GM08714 (cell line): Measurements from ENCODE around the gene BRIP1.
"Not testable (repeated sequence)": the region's sequence is repeated elsewhere in the genome, so short reads cannot be mapped to it uniquely, and the experiment has no call there.

Experiments used
- H3K4me3 ChIP-seq: fragments of 200-500 bp; sonication (Bioruptor generic); 2 replicates; pipeline ENCODE4 v1.5.1; 2014; ENCODE audit warnings: mild to moderate bottlenecking, low read length, inconsistent platforms
- ZNF274 ChIP-seq: IDR thresholded peaks from 2 replicates; pipeline ENCODE4 v1.6.1; 2012; ENCODE audit warnings: mild to moderate bottlenecking, low read depth, low read length

Gene BRIP1

DNA sequence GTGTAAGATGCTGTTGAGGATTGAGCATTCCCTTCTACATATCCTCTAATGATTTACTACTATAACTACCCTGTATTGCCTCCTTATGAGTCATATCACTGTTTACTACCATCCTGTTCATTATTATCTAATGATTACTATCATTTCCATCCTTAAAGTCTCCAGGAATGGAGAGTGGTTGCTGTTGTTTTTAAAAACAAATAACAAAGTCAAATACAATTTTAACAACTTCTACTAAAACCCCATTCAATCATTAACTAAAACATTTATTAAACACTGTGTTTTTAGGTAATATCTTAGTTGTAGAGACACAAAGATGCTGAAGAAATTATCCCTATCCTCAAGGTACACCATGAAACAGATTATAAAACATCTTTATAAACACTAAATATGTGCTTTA, 126.9 kb downstream of the BRIP1 start:
- no peak for TF ChIP-seq ZNF274
- no peak overlapping the region for H3K4me3 ChIP-seq

DNA sequence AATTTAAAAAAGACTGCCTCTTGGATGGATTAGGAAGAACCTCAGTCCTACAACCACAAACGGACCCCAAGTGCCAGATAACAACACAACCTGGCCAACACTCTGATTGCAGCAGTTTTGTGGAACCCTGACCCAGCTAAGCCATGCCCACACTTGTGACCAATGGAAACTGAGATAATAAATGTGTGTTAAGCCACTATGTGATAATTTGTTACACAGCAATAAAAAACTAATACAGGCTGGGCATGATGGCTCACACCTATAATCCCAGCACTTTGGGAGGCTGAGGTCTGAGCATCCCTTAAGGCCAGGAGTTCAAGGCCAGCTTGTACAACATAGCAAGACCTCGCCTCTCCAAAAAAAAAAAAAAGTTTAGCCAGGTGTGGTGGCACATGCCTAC, 127.5 kb downstream of the BRIP1 start:
- no peak overlapping the region for H3K4me3 ChIP-seq
- TF ChIP-seq ZNF274, result no peak

DNA sequence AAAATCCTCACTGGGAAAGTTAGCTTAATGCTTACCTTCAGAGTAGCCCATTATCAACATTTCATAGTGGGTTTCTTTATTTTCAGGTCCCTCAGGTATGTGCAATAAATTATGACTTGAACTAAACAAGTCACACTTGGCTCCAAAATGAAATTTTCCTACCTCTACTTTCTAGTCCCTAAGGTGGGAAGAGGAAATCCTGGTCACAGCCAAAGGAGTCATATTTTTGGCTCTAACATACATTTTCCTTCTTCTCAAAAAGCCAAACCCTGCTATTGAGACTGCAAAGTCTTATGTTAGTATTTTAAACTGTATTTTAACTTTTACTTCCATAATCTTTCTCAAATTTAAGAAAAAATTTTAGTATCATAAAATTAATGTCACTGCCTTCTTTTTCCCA, 128.9 kb downstream of the BRIP1 start:
- no peak for TF ChIP-seq ZNF274
- no peak overlapping the region for H3K4me3 ChIP-seq

DNA sequence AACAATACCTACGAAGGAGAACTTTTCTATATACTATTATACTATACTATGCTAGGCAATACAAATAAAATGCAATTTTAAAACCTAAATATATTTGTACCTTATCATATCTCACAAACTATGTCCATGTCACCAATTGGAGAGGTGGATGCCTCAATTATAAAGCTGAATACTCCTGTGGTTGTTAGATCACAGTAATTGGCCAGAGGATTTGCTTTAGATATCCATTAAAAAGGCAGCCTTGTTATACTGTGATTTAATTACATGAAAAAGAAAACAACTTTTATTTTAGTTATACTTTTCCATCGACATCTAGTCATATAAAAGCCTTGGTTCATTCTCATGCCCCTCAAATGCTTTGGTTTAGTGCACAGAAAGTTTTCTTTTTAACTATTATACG, 129.3 kb downstream of the BRIP1 start:
- no peak overlapping the region for H3K4me3 ChIP-seq
- no peak for TF ChIP-seq ZNF274

DNA sequence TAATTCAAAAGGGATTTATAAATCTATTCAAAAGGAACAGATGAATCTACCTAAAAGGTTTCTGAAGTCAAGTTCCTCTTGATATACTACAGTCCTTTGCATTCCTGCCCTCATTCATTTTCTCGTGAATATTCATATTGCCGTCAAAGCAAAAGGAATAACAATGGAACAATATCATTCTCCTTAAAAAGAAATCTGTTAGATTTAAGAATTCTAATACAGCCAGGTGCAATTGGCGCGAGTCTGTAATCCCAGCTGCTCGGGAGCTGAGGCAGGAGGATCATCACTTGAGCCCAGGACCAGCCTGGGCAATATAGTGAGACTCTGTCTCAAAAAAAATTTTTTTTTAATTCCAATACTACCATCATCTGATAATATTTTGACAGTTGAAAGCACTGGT, 130.3 kb downstream of the BRIP1 start:
- no peak overlapping the region for H3K4me3 ChIP-seq
- no peak for TF ChIP-seq ZNF274

DNA sequence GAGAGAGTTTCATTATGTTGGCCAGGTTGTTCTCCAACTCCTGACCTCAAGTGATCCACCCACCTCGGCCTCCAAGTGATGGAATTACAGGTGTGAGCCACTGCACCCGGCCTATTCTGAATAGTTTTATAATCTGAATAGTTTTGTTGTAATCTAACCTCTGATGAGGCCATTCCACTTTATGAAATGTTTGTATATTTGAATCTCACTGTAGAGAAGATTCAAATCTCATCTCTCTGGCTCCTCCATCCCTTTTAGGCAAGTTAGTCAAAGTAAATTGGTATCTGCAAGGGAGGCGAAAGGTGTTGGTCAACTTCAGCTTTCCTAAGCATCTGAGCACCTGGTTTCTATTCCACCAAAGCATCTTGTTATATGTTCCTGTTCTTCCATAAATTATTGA, 131.2 kb downstream of the BRIP1 start:
- TF ChIP-seq ZNF274, result no peak
- no peak overlapping the region for H3K4me3 ChIP-seq

- TF ChIP-seq ZNF274, result no peak
Measured at GRCh38 chr17:61731330-61731729, 132.0 kb downstream of the BRIP1 start.

GRCh38 chr17:61729690-61730268, 133.5 kb downstream of the BRIP1 start:
- TF ChIP-seq ZNF274, result no peak
- H3K4me3 ChIP-seq, result no peak overlapping the region

More at GRCh38 chr17:61731330-61731729, 132.0 kb downstream of the BRIP1 start:
- no peak overlapping the region for H3K4me3 ChIP-seq

DNA sequence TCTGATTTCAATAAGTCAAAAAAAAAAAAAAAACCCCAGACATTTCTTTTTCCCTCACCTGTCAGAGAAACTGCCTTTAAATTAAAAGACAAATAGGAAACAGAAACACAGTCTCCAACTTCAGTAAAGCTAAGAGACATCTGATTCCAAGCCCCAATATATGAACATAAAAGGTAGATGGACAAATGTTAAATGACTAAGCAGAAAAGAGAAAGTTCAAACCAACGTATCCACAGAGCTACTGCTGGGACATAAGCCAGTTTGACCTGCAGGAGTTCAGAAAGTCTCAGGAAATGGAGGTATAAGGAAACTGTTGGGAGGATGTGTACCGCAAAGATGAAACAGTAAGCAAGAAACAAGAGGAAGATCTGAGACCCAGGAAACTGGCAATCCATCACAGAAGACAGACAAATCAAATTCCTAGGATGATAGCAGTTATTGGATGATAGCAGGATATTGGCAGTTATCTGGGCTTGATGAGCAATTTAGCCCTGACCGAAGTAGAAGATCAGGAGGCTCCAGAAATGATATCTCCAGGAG, 135.0 kb downstream of the BRIP1 start:
- no peak overlapping the region for H3K4me3 ChIP-seq
- TF ChIP-seq ZNF274, result no peak

DNA sequence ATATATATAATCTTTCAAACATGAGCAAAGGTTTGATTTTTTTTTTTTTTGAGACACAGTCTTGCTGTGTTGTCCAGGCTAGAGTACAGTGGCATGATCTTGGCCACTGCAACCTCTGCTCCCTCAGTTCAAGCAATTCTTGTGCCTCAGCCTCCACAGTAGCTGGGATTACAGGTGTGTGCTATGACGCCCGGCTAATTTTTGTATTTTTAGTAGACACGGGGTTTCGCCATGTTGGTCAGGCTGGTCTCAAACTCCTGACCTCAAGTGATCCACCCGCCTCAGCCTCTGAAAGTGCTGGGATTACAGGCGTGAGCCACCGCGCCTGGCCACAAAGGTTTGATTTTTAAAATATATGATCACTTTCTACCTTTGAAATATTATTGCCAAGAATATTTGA, 135.5 kb downstream of the BRIP1 start:
- H3K4me3 ChIP-seq, result not testable (repeated sequence)

DNA sequence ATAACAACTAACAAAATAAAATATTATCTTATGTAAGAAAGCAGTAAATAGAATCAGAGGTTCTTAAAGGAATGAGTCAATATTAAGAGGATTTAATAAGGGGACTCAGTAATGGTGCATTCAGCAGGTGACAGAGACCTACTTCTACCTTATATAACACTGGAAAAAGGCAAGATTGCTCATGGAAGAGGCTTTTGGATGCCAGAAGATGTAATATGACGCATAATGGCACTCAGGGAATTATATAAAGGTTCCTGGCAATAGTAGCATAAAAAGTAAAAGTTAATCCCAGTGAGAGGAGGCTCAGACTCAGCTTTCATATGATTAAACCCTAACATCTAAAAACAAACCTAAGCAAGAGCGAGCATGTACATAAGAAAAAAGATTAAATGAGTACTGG, 136.4 kb downstream of the BRIP1 start:
- no peak for TF ChIP-seq ZNF274
- no peak overlapping the region for H3K4me3 ChIP-seq

DNA sequence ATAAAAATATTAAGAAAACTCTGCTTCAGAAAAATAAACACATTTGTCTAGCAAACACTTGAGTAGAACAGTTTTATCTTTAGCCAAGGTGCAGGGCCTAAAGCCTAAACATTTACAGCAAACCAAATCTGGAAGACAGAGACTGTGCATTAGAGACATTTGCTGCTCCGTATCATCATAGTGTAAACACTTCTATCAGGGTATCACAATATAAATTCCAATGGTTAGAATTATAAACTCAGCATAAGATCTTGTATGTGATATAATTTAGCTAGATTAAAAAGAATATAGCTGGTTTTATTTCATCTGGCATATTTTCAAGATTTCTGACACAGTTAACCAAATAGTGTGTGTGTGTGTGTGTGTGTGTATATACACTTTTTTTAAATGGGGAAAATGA, 138.6 kb downstream of the BRIP1 start:
- no peak for TF ChIP-seq ZNF274
- H3K4me3 ChIP-seq, result no peak overlapping the region

DNA sequence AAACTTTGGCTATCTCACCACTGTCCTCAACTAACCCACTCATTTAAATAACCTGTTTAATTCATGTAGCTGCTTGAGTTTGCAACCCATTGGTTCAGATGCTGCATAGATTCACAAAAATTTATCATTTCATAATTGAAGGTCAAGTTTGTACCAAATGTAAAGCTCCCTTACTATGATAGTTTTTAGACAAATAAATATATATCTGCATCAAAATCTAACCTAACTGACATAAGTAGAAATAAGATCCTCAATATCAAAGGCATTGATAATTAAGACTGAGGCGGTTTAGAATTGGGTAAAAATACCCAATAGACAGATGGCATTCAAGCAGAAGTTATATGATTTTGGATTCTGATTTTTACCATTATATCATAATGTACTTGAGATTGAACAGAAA, 139.4 kb downstream of the BRIP1 start:
- no peak overlapping the region for H3K4me3 ChIP-seq
- no peak for TF ChIP-seq ZNF274

DNA sequence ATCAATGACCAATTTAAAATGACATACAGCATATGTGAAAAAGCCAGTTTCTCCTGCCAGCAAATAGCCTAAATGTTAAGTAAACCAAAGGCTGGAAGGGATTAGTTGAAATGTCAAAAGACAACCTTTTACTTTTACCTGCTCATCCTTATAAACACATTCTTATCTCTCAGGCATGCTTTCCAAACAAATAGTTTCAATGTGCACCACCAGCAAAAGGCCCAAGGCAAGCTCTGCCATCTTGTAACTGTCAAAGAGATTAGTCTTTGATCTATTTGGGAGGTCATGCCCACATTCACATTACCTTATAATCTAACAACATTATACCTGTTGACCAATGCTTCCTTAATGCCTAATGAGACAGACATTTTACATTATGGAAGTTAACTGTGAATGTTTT, 140.1 kb downstream of the BRIP1 start:
- H3K4me3 ChIP-seq, result no peak overlapping the region
- TF ChIP-seq ZNF274, result no peak

DNA sequence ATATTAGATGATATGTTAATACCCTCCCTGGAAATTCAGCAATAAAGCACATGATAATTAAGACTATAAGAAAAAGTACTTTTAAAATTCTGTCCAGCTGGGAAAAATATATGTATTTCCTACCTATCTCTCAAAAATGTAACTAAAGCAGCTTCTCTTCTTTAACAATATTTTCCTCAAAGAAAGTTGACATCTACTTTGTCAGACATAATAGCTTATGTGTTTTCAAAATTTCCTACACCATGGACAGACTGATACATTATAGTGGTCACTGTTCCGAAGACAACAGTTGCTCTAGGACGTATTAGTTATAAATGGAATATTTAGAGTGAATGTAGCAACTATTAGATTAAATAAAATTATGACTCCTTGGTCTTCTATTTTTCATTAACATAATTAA, 140.9 kb downstream of the BRIP1 start:
- TF ChIP-seq ZNF274, result no peak

More for the DNA sequence above, 140.9 kb downstream of the BRIP1 start:
- no peak overlapping the region for H3K4me3 ChIP-seq
